Caco-2 (cell line): ENCODE results near the gene DOCK9. TPM values are rescaled to one million over a fixed set of nuclear protein-coding genes. Genes with fewer than 3 reads are reported as not detected.

Experiments used
- BruUV-seq: library from RNA; stranded (reverse); fragments of 400-500 nt; replicated peaks from 2 replicates; lab custom pipeline; 2021; lab: Mats Ljungman, UMichigan
- CTCF ChIA-PET: fragments of 300-600 bp; sonication (Branson Sonifier 250); formaldehyde crosslinking; loops from one replicate; lab custom pipeline; 2022; ENCODE audit warnings: antibody characterized with exemption; lab: Charles Lee
- POLR2A ChIA-PET: fragments of 300-600 bp; sonication (Branson Sonifier 250); formaldehyde crosslinking; loops from one replicate; lab custom pipeline; 2022; ENCODE audit warnings: antibody characterized with exemption; lab: Charles Lee
- DNase-seq, 2 experiments: peaks; one replicate each; pipeline versions ENCODE4 v3.0.0 to v3.0.0-alpha.2; 2020 to 2022
- H3K27me3 ChIP-seq: replicated peaks from 2 replicates; pipeline ENCODE4 v1.6.0; 2011; ENCODE audit warnings: low read length; ENCODE audit not compliant: control insufficient read depth, insufficient read depth
- H3K36me3 ChIP-seq: 2 replicates; pipeline ENCODE4 v1.5.1; 2011; ENCODE audit warnings: low read length; ENCODE audit not compliant: control insufficient read depth, insufficient read depth
- H3K4me1 ChIP-seq: fragments of 250-450 bp; sonication (Bioruptor Pico); 2 replicates; pipeline ENCODE4 v1.5.1; 2020; ENCODE audit warnings: mild to moderate bottlenecking
- H3K4me3 ChIP-seq: 2 replicates; pipeline ENCODE4 v1.5.1; 2011; ENCODE audit warnings: low read depth, mild to moderate bottlenecking, control low read depth, low read length
- H3K9me3 ChIP-seq: fragments of 250-450 bp; sonication (Bioruptor Pico); 2 replicates; pipeline ENCODE4 v1.5.1; 2020; ENCODE audit warnings: mild to moderate bottlenecking, moderate library complexity
- H3K27ac Mint-ChIP-seq: one replicate; pipeline ENCODE4 v1.8.0; 2022; ENCODE audit warnings: mixed read lengths; ENCODE audit not compliant: unreplicated experiment
- H3K27me3 Mint-ChIP-seq: one replicate; pipeline ENCODE4 v1.8.0; 2022; ENCODE audit warnings: mixed read lengths; ENCODE audit not compliant: insufficient read depth, unreplicated experiment
- H3K36me3 Mint-ChIP-seq: one replicate; pipeline ENCODE4 v1.8.0; 2022; ENCODE audit warnings: mild to moderate bottlenecking, mixed read lengths; ENCODE audit not compliant: insufficient read depth, unreplicated experiment
- H3K4me1 Mint-ChIP-seq: one replicate; pipeline ENCODE4 v1.8.0; 2022; ENCODE audit warnings: low read depth, mixed read lengths; ENCODE audit not compliant: unreplicated experiment
- H3K4me3 Mint-ChIP-seq: one replicate; pipeline ENCODE4 v1.8.0; 2022; ENCODE audit warnings: mild to moderate bottlenecking, moderate library complexity, mixed read lengths; ENCODE audit not compliant: unreplicated experiment
- H3K9me3 Mint-ChIP-seq: one replicate; pipeline ENCODE4 v1.8.0; 2022; ENCODE audit warnings: mixed read lengths; ENCODE audit not compliant: unreplicated experiment
- CTCF ChIP-seq, 2 experiments: fragments of 200-600 bp in 1 of 2; IDR thresholded peaks; 1 replicate in 1 of 2; 2 replicates in 1 of 2; pipeline versions ENCODE4 v1.5.1 to v1.8.0; 2011 to 2022; ENCODE audit warnings: antibody characterized with exemption in 1 of 2, control low read depth in 1 of 2, inconsistent platforms in 1 of 2, low read depth in 1 of 2, low read length in 1 of 2, mild to moderate bottlenecking in 1 of 2, moderate library complexity in 1 of 2; ENCODE audit not compliant: insufficient read depth in 1 of 2, severe bottlenecking in 1 of 2, unreplicated experiment in 1 of 2
- intact Hi-C: fragments of 100-400 bp; cut with micrococcal nuclease; formaldehyde crosslinking; loops from one replicate; pipeline ENCODE4 v1.10.0; 2022; ENCODE audit not compliant: unreplicated experiment
- total RNA-seq: library from RNA; stranded (reverse); gene quantifications from 2 replicates; pipeline ENCODE4 v1.2.3, GENCODE V29; 2022

Gene DOCK9
- total RNA-seq, 1 experiment from 2014 or later = 260 TPM

GRCh38 chr13:98798849-98799645, 178.8 kb downstream of the DOCK9 start:
- CTCF ChIA-PET = no interaction called here
- Histone ChIP-seq H3K4me1 (peaks cover 15% of the 10 kb centered on the region), H3K9me3 (no peaks in the 10 kb centered on the region), H3K36me3 (no peaks in the 10 kb centered on the region), H3K4me3 (no peak overlapping the region), H3K27me3 (no peaks in the 10 kb centered on the region)
- peaks cover 81% of the 10 kb centered on the region for H3K36me3 Mint-ChIP-seq
- intact Hi-C loops = no loop called here
- H3K4me1 Mint-ChIP-seq = peaks cover 15% of the 10 kb centered on the region
- no peaks in the 10 kb centered on the region for H3K9me3 Mint-ChIP-seq
- no peak overlapping the region for H3K4me3 Mint-ChIP-seq
- H3K27me3 Mint-ChIP-seq = no peaks in the 10 kb centered on the region
- no TSS peak for BruUV-seq
- no peak for TF ChIP-seq CTCF (IDR thresholded peaks at IDR 0.05; ENCODE audit: insufficient read depth in 1 of 2, low read depth in 1 of 2, low read length in 1 of 2, severe bottlenecking in 1 of 2, unreplicated experiment in 1 of 2)
- H3K27ac Mint-ChIP-seq = no peak overlapping the region
- no peak for DNase-seq
- POLR2A ChIA-PET = no interaction called here

GRCh38 chr13:98797456-98797855, 180.4 kb downstream of the DOCK9 start:
- H3K36me3 ChIP-seq = peaks cover 2% of the 10 kb centered on the region; the same call in 1 of the 2 replicates
- H3K27me3 ChIP-seq = no peaks in the 10 kb centered on the region
- ChIA-PET POLR2A (no interaction called here), CTCF (no interaction called here)
- H3K4me3 ChIP-seq = no peak overlapping the region
- BruUV-seq = no TSS peak
- intact Hi-C loops = no loop called here
- Mint-ChIP-seq H3K27me3 (no peaks in the 10 kb centered on the region), H3K36me3 (peaks cover 75% of the 10 kb centered on the region), H3K27ac (no peak overlapping the region), H3K4me3 (no peak overlapping the region), H3K4me1 (peaks cover 5% of the 10 kb centered on the region), H3K9me3 (no peaks in the 10 kb centered on the region)
- peaks cover 2% of the 10 kb centered on the region for H3K4me1 ChIP-seq
- no peaks in the 10 kb centered on the region for H3K9me3 ChIP-seq
- DNase-seq = no peak
- TF ChIP-seq CTCF (IDR thresholded peaks at IDR 0.05; ENCODE audit: insufficient read depth in 1 of 2, low read depth in 1 of 2, low read length in 1 of 2, severe bottlenecking in 1 of 2, unreplicated experiment in 1 of 2) = no peak

- H3K36me3 ChIP-seq = peaks cover 2% of the 10 kb centered on the region; the same call in 1 of the 2 replicates
- Mint-ChIP-seq H3K9me3 (no peaks in the 10 kb centered on the region), H3K4me1 (no peaks in the 10 kb centered on the region), H3K36me3 (peaks cover 75% of the 10 kb centered on the region), H3K27me3 (no peaks in the 10 kb centered on the region), H3K4me3 (no peak overlapping the region), H3K27ac (no peak overlapping the region)
- no peak for TF ChIP-seq CTCF (IDR thresholded peaks at IDR 0.05; ENCODE audit: insufficient read depth in 1 of 2, low read depth in 1 of 2, low read length in 1 of 2, severe bottlenecking in 1 of 2, unreplicated experiment in 1 of 2)
- ChIA-PET POLR2A (no interaction called here), CTCF (no interaction called here)
- BruUV-seq = no TSS peak
- no peaks in the 10 kb centered on the region for H3K4me1 ChIP-seq
- H3K27me3 ChIP-seq = no peaks in the 10 kb centered on the region
- intact Hi-C loops = no loop called here
- H3K4me3 ChIP-seq = no peak overlapping the region
- DNase-seq = no peak
- no peaks in the 10 kb centered on the region for H3K9me3 ChIP-seq
Observed at GRCh38 chr13:98796798-98797197, 181.1 kb downstream of the DOCK9 start.
